GM12878 (cell line): ENCODE measurements around the gene PCGF1. TPM values are rescaled to one million over a fixed set of nuclear protein-coding genes. Genes with fewer than 3 reads are reported as not detected.

ENCODE experiments used
- ATAC-seq: fragments of 200-7000 bp; cut with Tn5 transposase; 3 replicates; pipeline ENCODE4 v1.9.1; 2020; ENCODE audit warnings: mild to moderate bottlenecking, moderate library complexity
- BruUV-seq: library from RNA; stranded (reverse); fragments of 400-500 nt; replicated peaks from 2 replicates; lab custom pipeline; 2021; lab: Mats Ljungman, UMichigan
- CTCF ChIA-PET: fragments of 300-600 bp; sonication (Branson Sonifier 250); formaldehyde crosslinking; extraction: SDS; loops from one replicate; lab custom pipeline; 2021; ENCODE audit warnings: inconsistent platforms; lab: Yijun Ruan, JAX
- POLR2A ChIA-PET: fragments of 350-600 bp; formaldehyde crosslinking; extraction: SDS; loops from one replicate; lab custom pipeline; 2021; ENCODE audit warnings: inconsistent platforms; lab: Charles Lee
- RAD21 ChIA-PET: fragments of 300-600 bp; sonication (Branson Sonifier 250); formaldehyde crosslinking; loops from one replicate; lab custom pipeline; 2023; ENCODE audit warnings: antibody characterized with exemption; ENCODE audit not compliant: unreplicated experiment; lab: Charles Lee
- SMC1A ChIA-PET: fragments of 300-600 bp; sonication (Branson Sonifier 250); formaldehyde crosslinking; loops from one replicate; lab custom pipeline; 2023; ENCODE audit not compliant: unreplicated experiment, uncharacterized antibody; lab: Charles Lee
- DNase-seq: peaks from one replicate; pipeline ENCODE4 v3.0.0-alpha.2; 2011; ENCODE audit warnings: low read depth, low spot score
- FAIRE-seq: peaks from 3 replicates; lab custom pipeline; 2011; peaks lifted over from hg19 to GRCh38; lab: Jason Lieb, UNC
- H2AFZ ChIP-seq: 2 replicates; pipeline ENCODE4 v1.6.0; 2011; ENCODE audit warnings: low read depth, low read length, control low read depth; ENCODE audit not compliant: control insufficient read depth
- H3K27ac ChIP-seq: 2 replicates; pipeline ENCODE4 v1.5.1; 2011; ENCODE audit warnings: control low read depth; ENCODE audit not compliant: control insufficient read depth, insufficient read depth
- H3K27me3 ChIP-seq, 2 experiments: replicated peaks in 1 of 2; 2 replicates each; pipeline versions ENCODE4 v1.6.0 to v1.6.1; 2011; ENCODE audit warnings: low read length in 1 of 2; ENCODE audit not compliant: control insufficient read depth in 2 of 2, insufficient read depth in 2 of 2
- H3K36me3 ChIP-seq, 2 experiments: 2 replicates each; pipeline ENCODE4 v1.5.1; 2011; ENCODE audit warnings: low read length in 1 of 2; ENCODE audit not compliant: control insufficient read depth in 2 of 2, insufficient read depth in 2 of 2
- H3K4me1 ChIP-seq: 2 replicates; pipeline ENCODE4 v1.6.1; 2011; ENCODE audit warnings: mild to moderate bottlenecking, low read length, moderate library complexity, mixed read lengths; ENCODE audit not compliant: control insufficient read depth, insufficient read depth
- H3K4me2 ChIP-seq: 2 replicates; pipeline ENCODE4 v1.6.0; 2011; ENCODE audit warnings: control low read depth; ENCODE audit not compliant: control insufficient read depth, insufficient read depth
- H3K4me3 ChIP-seq: fragments of 200-600 bp; sonication (generic); 2 replicates; pipeline ENCODE4 v1.5.1; 2016
- H3K79me2 ChIP-seq: 2 replicates; pipeline ENCODE4 v1.6.0; 2011; ENCODE audit warnings: low read length; ENCODE audit not compliant: control insufficient read depth, insufficient read depth
- H3K9ac ChIP-seq: 2 replicates; pipeline ENCODE4 v1.8.0; 2011; ENCODE audit warnings: low read length, control low read depth, mixed read lengths; ENCODE audit not compliant: control insufficient read depth, insufficient read depth
- H3K9me3 ChIP-seq: replicated peaks from 3 replicates; pipeline ENCODE4 v1.5.1; 2011; ENCODE audit warnings: mild to moderate bottlenecking, low read length; ENCODE audit not compliant: control insufficient read depth, insufficient read depth
- H4K20me1 ChIP-seq: 2 replicates; pipeline ENCODE4 v1.6.0; 2011; ENCODE audit not compliant: control insufficient read depth, insufficient read depth
- NRF1 ChIP-seq: conservative IDR thresholded peaks from 2 replicates; pipeline ENCODE4 v1.6.1; 2011; ENCODE audit warnings: mild to moderate bottlenecking, low read depth, low read length, improper control_type of control experiment
- WGBS: methylation state at CpG from one replicate; pipeline ENCODE4 v1.1.6; 2016; ENCODE audit warnings: low lambda C conversion rate; ENCODE audit not compliant: insufficient replicate concordance, insufficient coverage; ENCODE audit errors: missing lambda C conversion rate; 5-methylcytosine and 5-hydroxymethylcytosine counted together
- in situ Hi-C: fragments of 300-500 bp; cut with MboI; formaldehyde crosslinking; loops from 9 replicates; pipeline ENCODE4 v1.14.3; 2018; ENCODE audit warnings: mixed read lengths
- intact Hi-C: fragments of 100-400 bp; cut with micrococcal nuclease; formaldehyde crosslinking; loops from one replicate; pipeline ENCODE4 v1.14.2; 2022; ENCODE audit not compliant: unreplicated experiment
- polyA plus RNA-seq, 11 experiments: library from polyadenylated mRNA; depleted of rRNA in 4 of 11; unstranded in 6 of 11; stranded (reverse) in 5 of 11; fragments of >200 nt; fragmentation: Nextera tagmentation in 4 of 11; fragmentation: Illumina TruSeq in 1 of 11; extraction: Ambion mirVana in 4 of 11; extraction: Trizol in 1 of 11; gene quantifications; 1 replicate in 1 of 11; 2 replicates in 10 of 11; pipeline versions ENCODE4 v1.2.1 to v1.2.3, GENCODE V29; 2011 to 2016; ENCODE audit warnings: inconsistent platforms in 2 of 11, missing spikeins in 2 of 11, low read depth in 1 of 11
- total RNA-seq, 4 experiments: library from RNA; depleted of rRNA in 3 of 4; stranded (reverse); fragments of >200 nt in 3 of 4; fragmentation: Illumina TruSeq in 1 of 4; extraction: Trizol in 1 of 4; gene quantifications; 2 replicates each; pipeline versions ENCODE4 v1.2.1 to v1.2.3, GENCODE V29; 2013 to 2021
- TF ChIP-seq, protein P1 (sequence below), 3 experiments: IDR thresholded peaks in 2 of 3; conservative IDR thresholded peaks in 1 of 3; 2 replicates each; pipeline ENCODE4 v1.5.1; 2011; ENCODE audit warnings: low read depth in 3 of 3, low read length in 3 of 3, mild to moderate bottlenecking in 3 of 3, control low read depth in 2 of 3, moderate library complexity in 2 of 3, inconsistent platforms in 1 of 3, mixed read lengths in 1 of 3; ENCODE audit not compliant: control insufficient read depth in 2 of 3, insufficient read depth in 1 of 3; ENCODE audit errors: extremely low read depth in 1 of 3

Gene PCGF1
- total and polyA plus RNA-seq, 10 of the 15 experiments (the other 5 are each of a cell fraction or from before 2014, with no cell fraction given) = 23.1 to 50.8 (median 27.4) TPM

DNA sequence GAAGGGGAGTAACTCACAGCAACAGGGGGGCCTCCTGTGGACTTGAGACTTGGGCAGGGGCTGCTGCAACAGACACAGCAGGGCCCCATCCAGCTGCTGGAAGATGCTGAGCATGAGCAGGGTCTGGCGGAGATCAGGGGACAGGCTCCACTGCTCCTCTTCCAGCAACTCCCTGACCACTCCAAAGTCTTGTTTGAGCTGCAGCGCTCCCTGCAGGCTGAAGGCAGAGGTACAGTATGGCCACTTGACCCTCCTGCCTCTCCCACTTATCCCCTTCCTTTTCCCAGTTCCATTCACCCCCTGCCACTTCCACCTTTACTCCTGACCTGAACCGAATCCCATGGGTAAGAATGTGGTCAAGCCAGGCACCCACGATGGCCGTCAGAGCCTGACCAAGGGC is 32.6 kb downstream of the PCGF1 start:
- CTCF ChIA-PET = interaction anchor here (0.9 to 2.6 kb wide), 11 partner anchors 8 to 226 kb away, joined by 3 to 10 read pairs (median 3); partner anchors contain the start of genes CCDC142, TTC31 and WBP1
- Histone ChIP-seq H3K4me2 (no peak overlapping the region), H3K27me3 (no peaks in the 10 kb centered on the region), H3K36me3 (peaks cover 0 to 3% of the 10 kb centered on the region in 2 experiments; a peak in 2 of 4 replicates), H3K9ac (no peak overlapping the region), H2AFZ (no peak overlapping the region), H3K79me2 (peaks cover 10% of the 10 kb centered on the region), H3K4me3 (no peak overlapping the region), H3K9me3 (no peaks in the 10 kb centered on the region), H4K20me1 (no peaks in the 10 kb centered on the region), H3K4me1 (0 out of 2 replicates have a peak, but pooled peaks cover 6% of the 10 kb centered on the region), H3K27ac (no peak overlapping the region)
- intact Hi-C loops = no loop called here
- POLR2A ChIA-PET = interaction anchor here (0.7 to 1.6 kb wide), 3 partner anchors 9 to 111 kb away, joined by 3 to 5 read pairs (median 4); partner anchors contain the start of gene MOGS
- TF ChIP-seq, protein P1, sequence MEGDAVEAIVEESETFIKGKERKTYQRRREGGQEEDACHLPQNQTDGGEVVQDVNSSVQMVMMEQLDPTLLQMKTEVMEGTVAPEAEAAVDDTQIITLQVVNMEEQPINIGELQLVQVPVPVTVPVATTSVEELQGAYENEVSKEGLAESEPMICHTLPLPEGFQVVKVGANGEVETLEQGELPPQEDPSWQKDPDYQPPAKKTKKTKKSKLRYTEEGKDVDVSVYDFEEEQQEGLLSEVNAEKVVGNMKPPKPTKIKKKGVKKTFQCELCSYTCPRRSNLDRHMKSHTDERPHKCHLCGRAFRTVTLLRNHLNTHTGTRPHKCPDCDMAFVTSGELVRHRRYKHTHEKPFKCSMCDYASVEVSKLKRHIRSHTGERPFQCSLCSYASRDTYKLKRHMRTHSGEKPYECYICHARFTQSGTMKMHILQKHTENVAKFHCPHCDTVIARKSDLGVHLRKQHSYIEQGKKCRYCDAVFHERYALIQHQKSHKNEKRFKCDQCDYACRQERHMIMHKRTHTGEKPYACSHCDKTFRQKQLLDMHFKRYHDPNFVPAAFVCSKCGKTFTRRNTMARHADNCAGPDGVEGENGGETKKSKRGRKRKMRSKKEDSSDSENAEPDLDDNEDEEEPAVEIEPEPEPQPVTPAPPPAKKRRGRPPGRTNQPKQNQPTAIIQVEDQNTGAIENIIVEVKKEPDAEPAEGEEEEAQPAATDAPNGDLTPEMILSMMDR (IDR thresholded peaks at IDR 0.05 in 2 of 3, conservative IDR thresholded peaks at IDR 0.05 in 1 of 3; ENCODE audit: control insufficient read depth in 2 of 3, extremely low read depth in 1 of 3, insufficient read depth in 1 of 3, low read depth in 3 of 3, low read length in 3 of 3) = peak; percentile 33 to 40 (median 35); a peak in 2 of 6 replicates
- no peak for TF ChIP-seq NRF1
- DNase-seq = no peak
- no peak for FAIRE-seq
- no TSS peak for BruUV-seq
- RAD21 ChIA-PET = interaction anchor here (1.0 to 1.5 kb wide), 3 partner anchors 16 to 225 kb away, joined by 3 to 4 read pairs (median 4); partner anchors contain the start of gene WBP1
- SMC1A ChIA-PET = interaction anchor here (0.6 to 1.4 kb wide), 4 partner anchors 8 to 152 kb away, joined by 3 to 4 read pairs (median 3); no protein-coding TSS in a partner anchor
- 93% methylated on average over 5 of the region's 5 CpGs for WGBS
- in situ Hi-C loops = no loop called here
- no peak for ATAC-seq
